IgD-negative memory B cell (primary cell): Measurements from ENCODE around the gene SLC30A5. TPM values are rescaled to one million over a fixed set of nuclear protein-coding genes. Genes with fewer than 3 reads are reported as not detected.
"Not testable (repeated sequence)": the region's sequence is repeated elsewhere in the genome, so short reads cannot be mapped to it uniquely, and the experiment has no call there.

Experiments used
- H3K27ac Mint-ChIP-seq, 3 donors: one replicate each; pipeline ENCODE4 v1.8.0; 2020 to 2022; ENCODE audit warnings: mild to moderate bottlenecking in 3 of 3, mixed read lengths in 3 of 3, moderate library complexity in 1 of 3
- H3K27me3 Mint-ChIP-seq: one replicate; pipeline ENCODE4 v1.8.0; 2021; ENCODE audit warnings: mixed read lengths
- H3K36me3 Mint-ChIP-seq: one replicate; pipeline ENCODE4 v1.8.0; 2020; ENCODE audit warnings: mild to moderate bottlenecking, mixed read lengths
- H3K4me1 Mint-ChIP-seq, 3 donors: one replicate each; pipeline ENCODE4 v1.8.0; 2020 to 2022; ENCODE audit warnings: mixed read lengths in 3 of 3, mild to moderate bottlenecking in 1 of 3
- H3K4me3 Mint-ChIP-seq, 4 donors: one replicate each; pipeline ENCODE4 v1.8.0; 2020 to 2022; ENCODE audit warnings: mild to moderate bottlenecking in 4 of 4, mixed read lengths in 4 of 4, moderate library complexity in 3 of 4
- H3K9me3 Mint-ChIP-seq, 3 donors: one replicate each; pipeline ENCODE4 v1.8.0; 2020 to 2021; ENCODE audit warnings: mixed read lengths in 3 of 3, mild to moderate bottlenecking in 1 of 3
- polyA plus RNA-seq: library from polyadenylated mRNA; unstranded; fragments of 300-500 nt; fragmentation: Illumina TruSeq; gene quantifications from one replicate; pipeline ENCODE4 v1.2.3, GENCODE V29; 2021

The SLC30A5 gene
- 25.9 TPM for polyA plus RNA-seq

GRCh38 chr5:69093771-69094482 lies at the start of gene SLC30A5:
SLC30A5 (plus strand) TSS chr5:69094014; CDS start chr5:69094256, 242 bp downstream.
- Mint-ChIP-seq H3K36me3 (peaks cover 4% of the 10 kb centered on the region), H3K27me3 (no peaks in the 10 kb centered on the region), H3K4me3 (peak within 1 kb of the TSS; percentile 86 to 97 (median 93)), H3K4me1 (peaks cover 9 to 28% (median 16%) of the 10 kb centered on the region in 3 donors), H3K9me3 (no peaks in the 10 kb centered on the region), H3K27ac (peak within 1 kb of the TSS; percentile 55 to 98 (median 92))

- not testable (repeated sequence) for H3K27ac Mint-ChIP-seq, H3K27me3 Mint-ChIP-seq, H3K4me1 Mint-ChIP-seq, H3K4me3 Mint-ChIP-seq, H3K9me3 Mint-ChIP-seq, H3K36me3 Mint-ChIP-seq
Measured at GRCh38 chr5:69045213-69045612, 48.6 kb upstream of the SLC30A5 start.

- no peak overlapping the region for H3K27ac Mint-ChIP-seq
- no peaks in the 10 kb centered on the region for H3K27me3 Mint-ChIP-seq
- H3K36me3 Mint-ChIP-seq = no peaks in the 10 kb centered on the region
- peaks cover 0 to 7% (median 6%) of the 10 kb centered on the region in 3 donors for H3K4me1 Mint-ChIP-seq
- no peak overlapping the region for H3K4me3 Mint-ChIP-seq
- H3K9me3 Mint-ChIP-seq = no peaks in the 10 kb centered on the region
Measured at GRCh38 chr5:69046375-69046957, 47.3 kb upstream of the SLC30A5 start.

GRCh38 chr5:69048230-69048629 lies 45.6 kb upstream of the SLC30A5 start:
- H3K4me1 Mint-ChIP-seq = peaks cover 0 to 3% (median 2%) of the 10 kb centered on the region in 3 donors
- H3K4me3 Mint-ChIP-seq = no peak overlapping the region
- no peaks in the 10 kb centered on the region for H3K27me3 Mint-ChIP-seq
- H3K27ac Mint-ChIP-seq = no peak overlapping the region
- H3K9me3 Mint-ChIP-seq = no peaks in the 10 kb centered on the region
- H3K36me3 Mint-ChIP-seq = no peaks in the 10 kb centered on the region

- H3K36me3 Mint-ChIP-seq = no peaks in the 10 kb centered on the region
- no peaks in the 10 kb centered on the region for H3K9me3 Mint-ChIP-seq
- H3K27ac Mint-ChIP-seq = no peak overlapping the region
- peaks cover 0 to 2% (median 2%) of the 10 kb centered on the region in 3 donors for H3K4me1 Mint-ChIP-seq
- H3K4me3 Mint-ChIP-seq = no peak overlapping the region
- no peaks in the 10 kb centered on the region for H3K27me3 Mint-ChIP-seq
Measured at GRCh38 chr5:69049151-69049550, 44.7 kb upstream of the SLC30A5 start.

- Mint-ChIP-seq H3K27ac (no peak overlapping the region), H3K4me1 (no peaks in the 10 kb centered on the region), H3K4me3 (no peak overlapping the region), H3K9me3 (no peaks in the 10 kb centered on the region), H3K27me3 (no peaks in the 10 kb centered on the region), H3K36me3 (no peaks in the 10 kb centered on the region)
Measured at GRCh38 chr5:69049796-69050195, 44.0 kb upstream of the SLC30A5 start.

DNA sequence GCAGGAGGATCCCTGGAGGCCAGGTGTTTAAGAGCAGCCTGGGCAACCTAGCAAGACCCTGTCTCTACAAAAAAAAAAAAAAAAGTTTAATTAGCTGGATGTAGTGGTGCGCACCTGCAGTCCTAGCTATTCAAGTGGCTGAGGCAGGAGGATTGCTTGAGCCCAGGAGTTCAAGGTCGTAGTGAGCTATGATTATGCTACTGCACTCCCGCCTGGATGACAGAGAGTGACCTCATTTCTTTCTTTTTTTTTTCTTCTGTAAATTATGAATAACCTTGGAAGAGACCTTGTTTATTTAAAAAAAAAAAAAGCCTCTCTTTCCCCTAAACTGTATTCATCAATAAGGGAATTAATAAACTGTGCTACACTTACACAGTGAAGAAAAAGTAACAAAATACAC lies 43.6 kb upstream of the SLC30A5 start:
- H3K36me3 Mint-ChIP-seq = no peaks in the 10 kb centered on the region
- no peak overlapping the region for H3K4me3 Mint-ChIP-seq
- no peaks in the 10 kb centered on the region for H3K4me1 Mint-ChIP-seq
- H3K27ac Mint-ChIP-seq = no peak overlapping the region
- H3K27me3 Mint-ChIP-seq = no peaks in the 10 kb centered on the region
- H3K9me3 Mint-ChIP-seq = no peaks in the 10 kb centered on the region

DNA sequence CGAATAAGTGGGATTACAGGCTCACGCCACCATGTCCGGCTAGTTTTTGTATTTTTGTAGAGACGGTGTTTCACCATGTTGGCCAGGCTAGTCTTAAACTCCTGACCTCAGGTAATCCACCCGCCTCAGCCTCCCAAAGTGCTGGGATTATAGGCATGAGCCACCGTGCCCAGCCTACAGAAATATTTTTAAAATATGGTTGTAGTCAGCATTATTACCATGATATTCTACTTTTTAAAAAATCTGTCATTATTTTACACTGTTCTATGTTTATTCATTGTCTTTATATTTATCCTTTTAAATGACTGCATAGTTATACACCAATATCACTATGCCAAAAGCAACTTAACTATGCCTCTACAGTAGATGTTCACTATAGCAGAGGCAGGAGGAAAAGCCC lies 41.6 kb upstream of the SLC30A5 start:
- H3K27ac Mint-ChIP-seq = no peak overlapping the region
- H3K4me3 Mint-ChIP-seq = no peak overlapping the region
- no peaks in the 10 kb centered on the region for H3K4me1 Mint-ChIP-seq
- H3K36me3 Mint-ChIP-seq = no peaks in the 10 kb centered on the region
- no peaks in the 10 kb centered on the region for H3K27me3 Mint-ChIP-seq
- peaks cover 0 to 3% (median 0%) of the 10 kb centered on the region in 3 donors for H3K9me3 Mint-ChIP-seq

- Mint-ChIP-seq H3K27me3 (no peaks in the 10 kb centered on the region), H3K4me1 (peaks cover 0 to 2% (median 0%) of the 10 kb centered on the region in 3 donors), H3K27ac (no peak overlapping the region), H3K36me3 (no peaks in the 10 kb centered on the region), H3K9me3 (peaks cover 0 to 2% (median 0%) of the 10 kb centered on the region in 3 donors), H3K4me3 (no peak overlapping the region)
Measured at GRCh38 chr5:69074664-69075521, 18.9 kb upstream of the SLC30A5 start.

GRCh38 chr5:69075522-69076179 lies 18.2 kb upstream of the SLC30A5 start:
- Mint-ChIP-seq H3K27me3 (no peaks in the 10 kb centered on the region), H3K9me3 (no peaks in the 10 kb centered on the region), H3K4me3 (no peak overlapping the region), H3K4me1 (peaks cover 0 to 2% (median 0%) of the 10 kb centered on the region in 3 donors), H3K27ac (peak overlapping the region in 1 of 3 donors; percentile 52), H3K36me3 (no peaks in the 10 kb centered on the region)

GRCh38 chr5:69078921-69079540 lies 14.8 kb upstream of the SLC30A5 start:
- Mint-ChIP-seq H3K4me1 (peaks cover 0 to 3% (median 2%) of the 10 kb centered on the region in 3 donors), H3K36me3 (no peaks in the 10 kb centered on the region), H3K27ac (no peak overlapping the region), H3K27me3 (no peaks in the 10 kb centered on the region), H3K9me3 (no peaks in the 10 kb centered on the region), H3K4me3 (no peak overlapping the region)

DNA sequence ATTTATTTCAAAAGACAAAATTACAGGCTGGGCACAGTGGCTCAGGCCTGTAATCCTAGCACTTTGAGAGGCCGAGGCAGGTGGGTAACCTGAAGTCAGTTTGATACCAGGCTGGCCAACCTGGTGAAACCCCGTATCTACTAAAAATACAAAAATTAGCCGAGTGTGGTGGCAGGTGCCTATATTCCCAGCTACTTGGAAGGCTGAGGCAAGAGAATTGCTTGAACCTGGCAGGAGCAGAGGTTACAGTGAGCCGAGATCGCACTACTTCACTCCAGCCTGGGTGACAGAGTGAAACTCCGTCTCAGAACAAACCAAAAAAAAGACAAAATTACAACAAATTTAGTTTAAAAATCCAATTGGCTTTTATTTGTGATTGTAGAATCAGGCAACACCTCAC lies 14.3 kb upstream of the SLC30A5 start:
- Mint-ChIP-seq H3K27me3 (no peaks in the 10 kb centered on the region), H3K9me3 (no peaks in the 10 kb centered on the region), H3K36me3 (no peaks in the 10 kb centered on the region), H3K4me1 (peaks cover 0 to 3% (median 2%) of the 10 kb centered on the region in 3 donors), H3K27ac (no peak overlapping the region), H3K4me3 (no peak overlapping the region)

DNA sequence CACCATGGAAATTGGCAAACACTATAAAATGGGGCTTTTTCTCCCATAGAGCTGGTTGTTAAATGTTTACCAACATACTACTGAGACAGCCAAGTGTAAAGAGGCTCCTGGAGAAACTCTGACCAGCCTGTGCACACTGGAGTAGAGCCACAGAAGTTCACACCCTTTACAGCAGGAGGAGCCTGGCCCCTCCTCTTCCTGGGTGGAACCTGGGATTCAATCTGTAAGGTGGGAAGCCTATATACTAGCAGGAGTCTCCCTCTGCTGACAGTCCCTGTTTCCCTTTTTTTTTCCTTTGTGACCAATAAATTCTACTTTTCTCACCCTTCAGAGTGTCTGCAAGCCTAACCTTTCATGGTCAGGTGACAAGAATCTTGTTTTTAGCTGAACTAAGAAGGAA lies 10.4 kb upstream of the SLC30A5 start:
- Mint-ChIP-seq H3K27ac (no peak overlapping the region), H3K27me3 (no peaks in the 10 kb centered on the region), H3K4me1 (peaks cover 0 to 3% (median 0%) of the 10 kb centered on the region in 3 donors), H3K4me3 (no peak overlapping the region), H3K9me3 (no peaks in the 10 kb centered on the region), H3K36me3 (no peaks in the 10 kb centered on the region)

DNA sequence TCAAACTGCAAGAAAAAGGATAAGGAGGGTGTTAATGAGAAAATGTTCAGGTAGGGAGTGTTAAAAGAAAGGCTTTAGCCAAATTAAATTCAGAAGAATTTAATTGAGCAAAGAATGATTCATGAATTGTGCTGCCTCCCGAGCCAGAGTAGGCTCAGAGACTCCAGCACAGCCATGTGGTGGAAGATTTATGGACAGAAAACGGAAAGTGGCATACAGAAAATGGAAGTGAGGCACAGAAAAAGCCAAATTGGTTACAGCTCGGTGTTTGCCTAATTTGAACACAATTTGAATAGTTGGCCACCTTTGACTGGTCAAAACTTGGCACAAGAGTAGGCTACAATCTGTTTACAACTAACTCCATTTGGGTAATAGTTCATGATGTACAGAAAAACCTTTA lies 9.6 kb upstream of the SLC30A5 start:
- Mint-ChIP-seq H3K36me3 (no peaks in the 10 kb centered on the region), H3K4me1 (peaks cover 0 to 3% (median 0%) of the 10 kb centered on the region in 3 donors), H3K4me3 (no peak overlapping the region), H3K27ac (no peak overlapping the region), H3K27me3 (no peaks in the 10 kb centered on the region), H3K9me3 (no peaks in the 10 kb centered on the region)
